Islet of Langerhans (tissue), 1 donor: ENCODE results near the gene OIT3.

Experiments used
- FAIRE-seq: peaks from one replicate; lab custom pipeline; 2011; peaks lifted over from hg19 to GRCh38; lab: Jason Lieb, UNC

Gene OIT3

DNA sequence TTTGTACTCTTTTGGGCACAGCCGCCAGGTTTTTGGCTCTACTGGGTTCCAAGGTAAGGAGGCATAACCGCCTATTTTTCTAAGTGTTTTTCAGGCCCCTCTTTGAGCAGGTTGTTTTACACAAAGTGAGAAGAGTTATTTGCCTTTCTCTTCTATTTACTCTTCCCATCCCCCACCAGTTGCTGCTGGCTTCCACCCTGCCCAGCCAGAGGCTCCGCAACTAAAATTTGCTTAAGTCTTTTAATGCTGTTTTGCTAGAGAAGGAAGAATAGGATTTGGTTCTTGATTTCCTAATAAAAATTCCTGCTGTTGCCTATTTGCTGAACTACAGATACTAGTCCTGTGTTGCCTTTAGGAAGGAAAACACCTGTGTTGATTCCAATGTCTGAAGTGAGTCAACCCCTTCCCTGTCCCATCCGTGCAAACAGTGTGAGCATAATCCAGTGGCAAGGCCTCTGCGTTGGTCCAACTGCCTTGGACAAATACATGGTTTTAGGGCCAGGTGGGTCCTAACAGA lies 59.2 kb downstream of the OIT3 start:
- no peak for FAIRE-seq

DNA sequence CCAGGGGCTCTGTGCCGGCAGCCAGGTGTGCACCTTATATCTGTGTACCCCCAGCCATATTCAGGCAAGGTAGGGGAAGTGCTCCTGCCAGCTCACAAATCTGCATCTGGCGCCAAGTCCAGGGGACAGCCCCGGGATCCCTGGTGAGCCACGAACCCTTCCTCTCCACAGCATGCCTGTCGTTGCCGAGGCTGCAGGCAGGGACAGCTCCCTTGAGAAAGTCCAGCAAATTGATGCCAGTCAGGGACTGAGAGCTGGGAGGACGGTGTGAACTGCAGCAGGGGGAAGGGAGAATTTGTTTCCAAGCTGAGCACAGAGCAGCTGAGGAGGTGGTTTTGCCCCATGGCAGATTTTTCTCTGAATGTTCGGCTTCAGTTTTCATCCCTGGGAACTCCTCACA lies 60.1 kb downstream of the OIT3 start:
- no peak for FAIRE-seq

DNA sequence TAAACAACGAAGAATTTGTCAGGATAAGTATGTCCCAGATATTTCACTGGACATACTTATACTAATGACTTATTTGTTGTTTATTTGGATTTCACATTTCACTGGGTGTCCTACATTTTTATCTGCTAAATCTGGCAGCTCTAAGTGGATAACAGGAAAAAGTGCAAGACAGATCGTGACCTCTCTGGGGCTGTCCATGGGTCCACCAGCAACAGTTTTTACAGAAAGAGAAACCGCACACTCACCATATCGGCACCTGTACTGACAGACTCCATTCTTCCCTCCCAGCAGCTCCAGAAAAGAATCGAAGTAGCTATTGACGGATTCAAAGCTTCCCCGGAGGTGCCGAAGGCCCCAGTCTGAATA lies 60.7 kb downstream of the OIT3 start:
- FAIRE-seq: no peak

DNA sequence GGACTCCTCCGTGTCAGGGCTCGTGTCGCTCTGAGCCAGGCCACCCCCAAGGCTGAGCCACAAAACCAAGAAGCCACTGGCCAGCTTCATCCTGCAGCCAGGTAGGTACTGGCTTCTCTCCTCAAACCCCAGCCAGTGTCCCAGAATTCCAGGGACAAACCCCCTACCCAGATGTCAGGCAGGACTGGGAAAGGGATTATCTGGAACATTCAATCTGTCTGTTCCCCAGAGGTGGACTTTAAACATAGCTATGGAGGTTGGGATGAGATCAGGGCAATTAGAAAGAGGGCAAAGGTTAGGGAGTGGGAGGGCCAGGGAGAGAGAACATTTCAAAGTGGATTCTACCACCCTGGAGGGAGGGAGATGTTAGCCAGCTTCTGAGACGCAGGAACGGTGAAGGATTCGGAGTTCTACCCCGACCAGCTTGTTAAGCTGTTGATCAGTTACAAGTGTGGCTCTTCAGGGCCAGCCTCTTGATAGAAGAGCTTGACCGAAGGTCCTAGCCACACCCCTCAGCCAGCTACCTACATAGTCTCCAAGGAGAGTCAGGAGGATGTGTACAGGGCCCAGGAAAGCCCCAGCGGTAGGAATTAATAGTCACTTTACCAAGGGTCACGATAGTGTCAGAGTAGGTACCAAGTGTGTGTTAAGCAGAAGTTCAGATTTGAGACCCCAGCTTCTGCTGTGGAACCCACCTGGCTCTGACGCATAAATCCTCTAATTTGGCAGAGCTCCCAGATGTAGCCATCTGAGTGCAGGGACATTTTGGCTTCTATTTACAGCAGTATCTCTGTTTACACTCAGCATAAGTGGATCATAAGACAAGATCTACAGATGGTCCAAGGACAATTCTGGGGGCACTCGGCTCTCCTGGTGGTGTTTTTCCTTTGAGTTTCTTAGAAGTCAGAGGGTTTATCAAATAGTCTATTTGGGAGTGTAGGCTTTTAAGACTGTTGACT lies 61.3 kb downstream of the OIT3 start, which contains the start of gene PLA2G12B:
Gene PLA2G12B (minus strand): TSS at position 211 of the 959 bp plus-strand sequence. CDS start 121 bp downstream, at position 90.
- no peak for FAIRE-seq

DNA sequence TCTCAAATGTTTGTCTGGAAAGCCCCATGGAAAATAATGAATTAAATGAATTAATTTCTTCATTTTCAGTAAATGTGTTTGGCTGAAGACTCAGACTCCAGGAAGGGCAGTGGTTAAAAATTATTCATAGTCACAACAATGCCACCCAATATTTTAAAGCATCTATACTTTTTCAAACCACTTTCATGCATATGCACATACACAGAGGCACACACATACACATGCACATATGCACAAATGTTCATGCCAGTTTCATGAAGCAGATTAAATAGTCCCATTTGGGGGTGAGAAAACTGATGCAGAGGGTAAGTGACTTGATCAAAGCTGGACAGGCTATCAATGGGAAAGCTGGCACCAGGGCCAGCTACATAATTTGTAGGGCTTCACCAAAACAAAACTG lies 62.5 kb downstream of the OIT3 start:
- no peak for FAIRE-seq

DNA sequence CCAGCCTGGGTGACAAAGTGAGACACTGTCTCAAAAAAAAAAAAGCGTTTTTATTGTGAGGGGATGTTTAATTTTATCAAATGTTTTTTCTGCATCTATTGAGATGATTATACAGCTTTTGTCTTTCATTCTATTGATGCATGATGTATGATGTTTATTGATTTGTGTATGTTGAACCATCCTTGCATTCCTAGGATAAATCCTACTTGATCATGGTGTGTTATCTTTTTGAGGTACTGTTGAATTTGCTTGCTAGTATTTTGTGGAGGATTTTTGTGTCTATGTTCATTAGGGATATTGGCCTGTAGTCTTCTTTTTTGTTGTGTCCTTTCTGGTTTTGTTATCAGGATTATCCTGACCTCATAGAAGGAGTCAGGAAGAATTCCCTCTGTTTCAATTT lies 83.3 kb downstream of the OIT3 start:
- FAIRE-seq: no peak

DNA sequence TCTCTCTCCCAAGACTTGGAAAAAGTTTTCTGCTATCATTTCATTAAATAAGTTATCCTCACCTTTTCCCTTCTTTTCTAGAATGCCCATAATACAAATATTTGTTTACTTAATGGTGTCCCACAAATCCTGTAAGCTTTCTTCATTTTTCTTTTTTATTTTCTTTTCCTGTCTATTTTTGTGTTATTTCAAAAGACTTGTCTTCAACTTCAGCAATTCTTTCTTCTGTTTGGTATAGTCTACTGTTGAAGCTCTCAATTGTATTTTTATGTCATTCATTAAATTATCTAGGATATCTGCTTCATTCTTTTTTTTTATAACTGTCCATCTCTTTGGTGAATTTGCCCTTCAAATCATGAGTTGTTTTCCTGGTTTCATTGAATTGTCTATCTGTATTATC lies 86.2 kb downstream of the OIT3 start:
- FAIRE-seq: peak; percentile 9

DNA sequence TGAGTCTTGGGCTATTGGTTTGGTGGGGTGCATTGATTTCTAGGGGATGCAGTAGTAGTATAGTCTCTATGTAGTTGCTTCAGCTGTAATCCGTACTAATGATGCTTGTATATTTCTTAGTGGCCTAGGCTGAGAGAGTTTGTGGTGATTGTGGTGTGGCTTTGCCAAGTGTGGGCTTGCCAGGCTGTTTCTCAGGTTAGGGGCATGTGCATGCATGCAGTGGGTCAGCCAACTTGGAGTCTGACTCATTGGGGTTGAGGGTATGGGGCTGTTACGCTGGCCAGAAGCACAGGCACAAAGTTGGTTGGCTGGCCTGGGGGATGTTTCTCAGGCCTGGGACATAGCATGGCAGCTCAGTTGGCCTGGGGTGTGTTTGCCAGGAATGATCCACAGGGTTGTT lies 86.8 kb downstream of the OIT3 start:
- no peak for FAIRE-seq

DNA sequence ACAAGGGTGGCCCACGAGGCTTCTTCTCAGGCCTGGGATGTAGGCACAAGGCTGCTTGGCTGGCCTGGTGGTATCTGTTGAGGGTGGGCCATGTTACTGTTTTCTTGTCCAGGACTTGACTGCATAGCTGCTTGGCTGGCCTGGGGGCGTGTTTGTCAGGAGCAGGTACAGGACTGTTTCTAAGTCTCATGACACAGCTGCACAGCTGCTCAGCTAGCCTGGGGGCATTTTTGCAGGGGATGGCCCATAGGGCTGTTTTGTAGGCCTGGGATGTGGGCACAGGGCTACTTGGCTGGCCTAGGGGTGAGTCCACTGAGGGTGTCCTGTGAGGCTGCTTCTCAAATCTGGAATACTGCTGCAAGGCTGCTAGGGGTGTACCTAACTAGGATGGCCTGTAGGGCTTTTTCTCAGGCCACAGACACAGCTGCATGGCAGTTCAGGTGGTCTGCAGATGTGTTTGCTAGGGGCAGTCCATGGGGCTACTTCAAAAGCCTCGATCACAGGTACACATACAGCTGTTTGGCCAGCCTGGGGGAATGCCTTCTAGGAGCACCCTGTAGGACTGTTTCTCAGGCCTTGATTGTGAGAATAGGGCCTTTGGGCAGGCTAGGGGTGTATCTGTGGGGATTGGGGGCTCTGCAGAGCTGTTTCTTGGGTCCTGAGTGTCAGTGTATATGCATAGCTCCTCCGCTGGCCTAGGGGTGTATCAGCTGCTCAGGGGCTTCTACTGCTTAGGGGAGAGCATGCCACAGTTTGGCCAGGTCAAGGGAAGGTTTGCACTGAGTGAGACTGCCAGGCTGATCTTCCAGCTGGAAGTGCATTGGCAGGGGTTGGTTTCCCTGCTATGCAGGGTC lies 87.7 kb downstream of the OIT3 start:
- FAIRE-seq: no peak

DNA sequence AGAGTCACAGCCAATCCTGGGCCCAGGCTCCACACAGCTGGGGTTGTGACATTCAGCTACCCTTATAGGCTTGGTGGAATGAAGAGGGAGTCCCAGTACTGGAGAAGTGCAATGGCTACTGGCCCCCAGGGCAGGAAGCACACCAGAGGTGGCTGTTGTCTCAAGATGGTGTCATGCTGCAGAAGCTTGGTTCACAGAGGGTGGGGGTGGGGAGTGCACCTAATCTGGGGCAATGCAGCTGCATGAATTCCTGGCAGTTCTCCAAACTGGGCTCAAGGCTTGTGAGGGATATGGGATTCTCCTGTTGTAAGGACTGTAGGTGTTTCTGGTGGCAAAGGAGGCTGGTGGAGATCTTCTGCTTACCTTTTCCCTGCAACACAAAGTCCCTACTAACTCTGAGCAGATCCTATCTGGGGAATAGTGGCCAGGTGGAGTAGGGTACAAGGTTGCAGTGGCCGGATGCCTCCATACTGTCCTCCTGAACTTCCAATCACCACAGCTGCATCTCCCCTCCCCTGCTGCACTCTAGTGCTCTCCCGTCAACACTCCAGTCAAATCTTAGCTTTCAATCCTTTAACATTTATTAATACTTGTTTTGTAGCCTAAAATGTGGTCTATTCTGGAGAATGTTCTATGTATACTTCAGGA lies 88.5 kb downstream of the OIT3 start:
- FAIRE-seq: no peak
